Right forelimb (tissue), 1 donor: Measurements from ENCODE around the gene SLCO4A1.

ENCODE experiments used
- DNase-seq: peaks from one replicate; pipeline ENCODE4 v3.0.0-alpha.2; 2018

SLCO4A1 gene

GRCh38 chr20:62653373-62653772 lies 11.1 kb downstream of the SLCO4A1 start:
- no peak for DNase-seq

GRCh38 chr20:62653951-62654685 lies 11.8 kb downstream of the SLCO4A1 start:
- DNase-seq: no peak

- DNase-seq: no peak
These were observed 13.2 kb downstream of the SLCO4A1 start for GRCh38 chr20:62655282-62656196.

GRCh38 chr20:62656197-62656918 lies 14.1 kb downstream of the SLCO4A1 start:
- no peak for DNase-seq

GRCh38 chr20:62656919-62657588 lies 14.8 kb downstream of the SLCO4A1 start:
- no peak for DNase-seq

GRCh38 chr20:62657589-62657942 lies 15.3 kb downstream of the SLCO4A1 start:
- no peak for DNase-seq

- DNase-seq: no peak
These were observed 15.7 kb downstream of the SLCO4A1 start for GRCh38 chr20:62657956-62658355.

GRCh38 chr20:62658593-62659178 lies 16.4 kb downstream of the SLCO4A1 start:
- DNase-seq: no peak

- no peak for DNase-seq
These were observed 17.4 kb downstream of the SLCO4A1 start for GRCh38 chr20:62659488-62660239.

- DNase-seq: no peak
These were observed 17.9 kb downstream of the SLCO4A1 start for GRCh38 chr20:62660240-62660615.

- no peak for DNase-seq
These were observed 18.5 kb downstream of the SLCO4A1 start for GRCh38 chr20:62660768-62661167.

- no peak for DNase-seq
These were observed 19.3 kb downstream of the SLCO4A1 start for GRCh38 chr20:62661647-62662046.

GRCh38 chr20:62662422-62662821 lies 20.1 kb downstream of the SLCO4A1 start:
- DNase-seq: no peak

- DNase-seq: no peak
These were observed 21.1 kb downstream of the SLCO4A1 start for GRCh38 chr20:62663145-62664018.

GRCh38 chr20:62664019-62664971 lies 22.0 kb downstream of the SLCO4A1 start:
- no peak for DNase-seq

- no peak for DNase-seq
These were observed 23.0 kb downstream of the SLCO4A1 start for GRCh38 chr20:62665153-62665754.

- no peak for DNase-seq
These were observed 23.8 kb downstream of the SLCO4A1 start for GRCh38 chr20:62665826-62666735.
